Measurements from ENCODE around the gene SMAD6. TPM values are rescaled to one million over a fixed set of nuclear protein-coding genes. Genes with fewer than 3 reads are reported as not detected.

The SMAD6 gene
- total and polyA plus RNA-seq, 10 of the 15 experiments (the other 5 are each of a cell fraction or from before 2014, with no cell fraction given): under 0.01 to 0.10 (median 0.03) TPM; not detected in 7

GRCh38 chr15:66778716-66779115 lies 76.7 kb downstream of the SMAD6 start:
- Histone ChIP-seq H3K9ac (ENCODE audit: control insufficient read depth, insufficient read depth, low read length) (no peak overlapping the region), H3K9me3 (replicated peaks; ENCODE audit: control insufficient read depth, insufficient read depth, low read length) (no peaks in the 10 kb centered on the region)

More at GRCh38 chr15:66778716-66779115, 76.7 kb downstream of the SMAD6 start:
- BruUV-seq (replicated peaks): no TSS peak
- 16% methylated on average over 8 of the region's 8 CpGs for WGBS (ENCODE audit: insufficient coverage, insufficient replicate concordance, low lambda C conversion rate, missing lambda C conversion rate)
- H3K4me3 ChIP-seq: no peak overlapping the region
- ChIA-PET RAD21 (ENCODE audit: unreplicated experiment) (no interaction called here), CTCF (interaction anchor here (1.6 kb wide), 1 partner anchor 160 kb away, joined by 6 read pairs; no protein-coding TSS in a partner anchor), POLR2A (no interaction called here), SMC1A (ENCODE audit: uncharacterized antibody, unreplicated experiment) (interaction anchor here (2.0 kb wide), 1 partner anchor 160 kb away, joined by 4 read pairs; no protein-coding TSS in a partner anchor)
- H3K36me3 ChIP-seq (ENCODE audit: control insufficient read depth in 2 of 2, insufficient read depth in 2 of 2, low read length in 1 of 2): no peaks in the 10 kb centered on the region
- DNase-seq (ENCODE audit: low read depth, low spot score) (no peak), FAIRE-seq (no peak), ATAC-seq (no peak)
- H3K27ac ChIP-seq (ENCODE audit: control insufficient read depth, insufficient read depth): no peak overlapping the region
- no peaks in the 10 kb centered on the region for H4K20me1 ChIP-seq (ENCODE audit: control insufficient read depth, insufficient read depth)
- no peak for TF ChIP-seq FOXM1 (IDR thresholded peaks at IDR 0.05; ENCODE audit: low read depth, low read length)
- TF ChIP-seq CREB1 (IDR thresholded peaks at IDR 0.05; ENCODE audit: low read depth): no peak
- no peak for TF ChIP-seq JUND (IDR thresholded peaks at IDR 0.05; ENCODE audit: low read depth, low read length)
- no peak for TF ChIP-seq BCL11A (IDR thresholded peaks at IDR 0.05; ENCODE audit: low read depth, low read length)
- no peak for TF ChIP-seq HDGF (IDR thresholded peaks at IDR 0.05)
- no peak for TF ChIP-seq EED (IDR thresholded peaks at IDR 0.05; ENCODE audit: low read depth)
- TF ChIP-seq BACH1 (IDR thresholded peaks at IDR 0.05; ENCODE audit: borderline replicate concordance): no peak
- no peak for TF ChIP-seq NKRF (conservative IDR thresholded peaks at IDR 0.05)
- no peak for TF ChIP-seq CEBPB (IDR thresholded peaks at IDR 0.05; ENCODE audit: borderline replicate concordance in 1 of 2, low read depth in 2 of 2, low read length in 2 of 2)
- TF ChIP-seq FOS (IDR thresholded peaks at IDR 0.05; ENCODE audit: borderline replicate concordance, extremely low read depth, insufficient read length): no peak
- in situ Hi-C loops (cut with MboI): no loop called here
- H3K4me2 ChIP-seq (ENCODE audit: control insufficient read depth, insufficient read depth): no peak overlapping the region
- H3K79me2 ChIP-seq (ENCODE audit: control insufficient read depth, insufficient read depth, low read length): no peaks in the 10 kb centered on the region
- H2AFZ ChIP-seq (ENCODE audit: control insufficient read depth, low read depth, low read length): no peak overlapping the region
- no peaks in the 10 kb centered on the region for H3K4me1 ChIP-seq (ENCODE audit: control insufficient read depth, insufficient read depth, low read length)
- H3K27me3 ChIP-seq (replicated peaks in 1 of 2; ENCODE audit: control insufficient read depth in 2 of 2, insufficient read depth in 2 of 2, low read length in 1 of 2): no peaks in the 10 kb centered on the region
- intact Hi-C loops (cut with micrococcal nuclease; ENCODE audit: unreplicated experiment): no loop called here

Measured in GM12878 (cell line).